Ecto neural progenitor cell (in vitro differentiated cells): Measurements from ENCODE around the gene SPEG.
"Not testable (repeated sequence)": the region's sequence is repeated elsewhere in the genome, so short reads cannot be mapped to it uniquely, and the experiment has no call there.

Experiments used
- DNase-seq: peaks from one replicate; pipeline ENCODE4 v3.0.0-alpha.2; 2018; ENCODE audit warnings: low spot score

SPEG gene

DNA sequence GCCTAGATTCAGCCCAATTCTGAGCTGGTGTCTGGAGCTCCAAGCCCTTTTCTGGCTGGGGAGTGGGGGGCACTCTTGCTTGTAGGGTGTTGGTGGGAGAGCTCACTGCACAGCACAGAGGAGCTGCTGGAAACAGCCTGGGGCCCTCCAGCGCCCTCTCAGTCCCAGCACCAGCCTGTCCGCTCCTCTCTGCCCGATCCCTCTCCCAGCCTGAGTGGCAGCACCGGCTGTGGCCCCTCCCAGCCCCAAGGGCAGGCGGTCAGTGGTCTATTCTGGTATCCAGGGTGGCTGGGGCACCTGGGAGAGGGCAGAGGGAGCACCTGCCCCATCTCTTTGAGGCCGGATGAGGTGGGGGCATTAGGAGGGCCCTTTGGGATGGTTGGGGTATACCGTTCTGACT, 29.7 kb upstream of the SPEG start:
- DNase-seq, result no peak

DNA sequence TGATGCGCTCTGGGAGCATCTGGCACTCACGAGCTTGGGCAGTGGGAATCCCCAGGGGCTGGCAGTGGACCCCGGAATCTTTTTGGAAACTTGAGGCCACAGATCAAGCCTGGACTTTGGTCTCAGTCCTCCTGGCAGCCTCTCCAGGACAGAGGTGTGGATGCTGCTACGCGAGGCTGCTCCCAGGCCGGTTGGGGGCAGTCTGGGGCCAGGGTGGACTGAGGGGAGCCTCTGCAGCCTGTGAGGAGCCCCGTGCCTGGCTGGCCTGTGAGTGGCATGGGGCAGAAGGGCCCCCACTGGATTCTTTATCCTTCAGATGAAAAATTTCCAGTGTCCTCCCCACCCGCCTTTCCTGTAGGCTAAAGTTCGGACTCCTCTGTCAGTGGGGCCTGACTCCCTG, 29.2 kb upstream of the SPEG start:
- no peak for DNase-seq

DNA sequence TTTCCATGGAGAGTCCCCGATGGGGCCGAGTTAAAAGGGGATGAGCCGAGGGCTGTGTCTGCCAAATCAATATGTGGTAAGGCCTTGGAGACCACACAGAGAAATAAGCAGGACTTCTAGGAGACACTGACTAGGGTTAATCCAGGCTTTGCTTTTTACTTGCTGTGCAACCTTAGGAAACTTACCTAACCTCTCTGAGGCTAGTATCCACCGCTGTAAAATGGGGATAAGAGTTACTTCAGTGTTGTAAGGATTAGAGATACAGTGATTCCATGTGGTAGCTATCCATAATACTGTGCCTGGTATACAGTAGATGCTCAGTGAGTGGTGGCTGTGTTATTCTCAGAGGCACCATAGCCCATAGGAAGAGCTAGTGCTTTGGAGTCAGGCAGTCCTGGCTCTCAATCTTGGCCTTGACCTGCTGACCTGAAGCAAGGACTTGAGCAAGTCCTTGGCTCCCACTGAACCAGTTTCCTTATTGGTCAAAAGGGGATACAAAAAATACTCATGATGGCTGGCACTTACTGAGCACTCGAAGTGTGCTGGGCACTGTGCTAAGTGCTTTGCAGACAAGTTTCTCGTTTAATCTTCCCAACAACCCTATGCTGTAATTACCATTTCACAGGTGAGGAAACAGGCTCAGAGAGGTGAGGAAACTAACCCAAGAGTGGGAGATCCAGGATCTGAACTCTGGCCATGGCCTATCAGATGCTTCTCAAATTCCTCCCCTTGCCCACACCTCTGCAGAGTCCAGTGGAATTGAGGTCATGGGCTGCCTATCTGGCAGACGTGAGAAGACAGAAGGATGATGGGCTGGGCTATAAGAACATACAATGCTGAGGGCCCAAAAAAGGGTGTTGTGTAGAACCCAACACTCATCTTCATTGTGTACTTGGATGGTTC, 28.4 kb upstream of the SPEG start:
- no peak for DNase-seq

DNA sequence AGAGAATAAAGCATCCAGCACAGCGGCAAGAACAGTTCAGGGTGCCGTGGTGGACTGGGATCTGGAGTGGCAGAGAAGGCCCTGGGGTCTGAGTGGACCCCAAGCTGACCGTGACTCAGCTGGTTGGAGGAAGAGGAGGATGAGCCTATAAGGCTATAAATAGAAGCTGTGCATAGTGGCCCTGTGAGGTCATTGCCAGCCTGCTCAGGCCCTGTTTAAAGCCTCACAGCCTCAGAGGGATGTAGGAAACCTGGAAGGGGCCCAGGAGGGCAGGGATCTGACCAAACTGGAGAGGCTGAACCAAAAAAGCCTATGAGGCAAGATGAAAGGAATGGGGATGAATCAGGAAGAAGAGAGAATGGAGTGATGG, 27.8 kb upstream of the SPEG start:
- no peak for DNase-seq

DNA sequence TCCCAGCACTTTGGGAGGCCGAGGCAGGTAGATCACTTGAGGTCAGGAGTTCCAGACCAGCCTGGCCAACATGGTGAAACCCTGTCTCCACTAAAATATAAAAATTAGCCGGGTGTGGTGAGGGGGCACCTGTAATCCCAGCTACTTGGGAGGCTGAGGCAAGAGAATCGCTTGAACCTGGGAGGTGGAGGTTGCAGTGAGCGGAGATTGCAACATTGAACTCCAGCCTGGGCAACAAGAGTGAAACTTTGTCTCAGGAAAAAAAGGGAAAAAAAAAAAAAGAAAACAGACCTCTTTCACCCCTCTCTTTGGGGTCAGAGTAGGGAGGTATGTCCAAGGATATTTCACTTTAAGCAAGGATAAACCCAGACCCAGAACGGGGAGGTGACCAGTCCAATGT, 27.3 kb upstream of the SPEG start:
- DNase-seq, result not testable (repeated sequence)

DNA sequence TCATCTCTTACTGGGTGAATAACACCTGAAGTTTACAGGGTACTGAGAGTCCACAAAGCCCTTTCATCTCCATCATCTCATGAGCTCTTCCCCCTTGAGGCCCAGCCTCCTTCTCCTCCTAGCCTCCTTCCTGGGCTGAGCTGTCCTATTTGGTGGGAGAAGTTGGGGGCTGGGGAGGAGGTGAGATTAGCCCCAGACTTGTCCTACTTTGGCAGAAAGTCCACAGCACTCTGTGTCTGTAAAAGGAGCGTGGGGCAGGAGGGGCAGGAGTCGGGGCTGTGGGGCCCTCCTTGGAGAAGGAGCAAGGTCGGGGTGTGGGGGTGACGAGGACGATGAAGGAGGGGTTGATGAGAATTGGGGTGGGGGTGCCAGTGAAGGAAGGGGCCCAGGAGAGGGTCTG, 26.4 kb upstream of the SPEG start:
- DNase-seq, result no peak

DNA sequence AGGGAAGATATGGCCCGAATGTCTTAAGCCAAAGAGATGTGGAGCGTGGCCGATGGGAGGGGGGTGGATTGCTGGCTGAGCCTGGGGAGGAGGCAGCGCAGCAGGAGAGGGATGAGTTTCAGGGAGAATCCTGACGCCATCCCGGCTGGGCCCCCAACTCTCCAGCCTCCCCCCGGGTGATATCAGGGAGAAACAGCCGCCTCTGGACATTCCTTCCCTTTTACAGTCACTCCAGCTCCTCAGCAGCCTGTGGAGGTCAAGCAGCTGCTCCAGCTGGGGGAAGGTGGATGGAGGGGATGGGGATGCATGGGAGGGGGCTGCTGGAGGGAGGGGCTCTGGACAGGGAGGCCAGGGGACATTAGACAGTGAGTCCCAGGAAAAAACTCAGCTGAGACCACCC, 26.0 kb upstream of the SPEG start:
- DNase-seq, result no peak

DNA sequence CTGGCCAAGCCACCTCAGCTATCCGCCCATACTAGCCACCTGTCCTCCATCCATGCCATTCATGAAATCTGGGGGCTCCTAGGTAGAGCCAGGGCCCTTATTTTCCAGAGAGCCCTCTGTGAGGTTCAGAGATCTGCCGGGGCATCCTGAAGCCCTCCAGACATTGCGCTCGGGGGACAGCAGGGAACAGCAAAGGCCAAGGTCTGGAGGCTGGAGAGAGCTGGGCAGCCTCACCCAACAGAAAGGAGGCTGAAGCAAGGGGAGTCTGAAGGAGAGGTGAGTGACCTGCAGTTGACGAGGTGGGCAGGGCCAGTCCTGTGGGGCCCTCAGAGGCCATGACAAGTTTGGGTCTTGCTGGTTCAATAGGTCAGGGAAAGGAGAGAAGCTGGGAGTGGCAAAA, 25.0 kb upstream of the SPEG start:
- no peak for DNase-seq

DNA sequence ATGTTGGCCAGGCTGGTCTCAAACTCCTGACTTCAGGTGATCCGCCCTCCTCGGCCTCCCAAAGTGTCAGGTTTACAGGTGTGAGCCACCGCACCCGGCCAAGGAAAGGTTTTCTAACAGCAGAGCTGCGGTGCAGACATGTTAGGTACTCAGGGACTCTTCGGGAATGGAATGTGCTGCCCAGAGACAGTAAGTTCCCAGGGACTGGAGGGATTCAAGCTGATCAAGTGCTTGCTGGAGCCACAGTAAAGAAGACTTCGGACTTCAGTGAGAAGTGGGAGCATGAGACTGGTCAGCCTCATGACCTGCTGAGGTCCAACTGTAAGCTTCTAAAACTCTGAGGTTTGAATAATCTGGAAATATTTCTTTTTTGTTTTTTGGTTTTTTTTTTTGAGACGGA, 24.3 kb upstream of the SPEG start:
- no peak for DNase-seq

DNA sequence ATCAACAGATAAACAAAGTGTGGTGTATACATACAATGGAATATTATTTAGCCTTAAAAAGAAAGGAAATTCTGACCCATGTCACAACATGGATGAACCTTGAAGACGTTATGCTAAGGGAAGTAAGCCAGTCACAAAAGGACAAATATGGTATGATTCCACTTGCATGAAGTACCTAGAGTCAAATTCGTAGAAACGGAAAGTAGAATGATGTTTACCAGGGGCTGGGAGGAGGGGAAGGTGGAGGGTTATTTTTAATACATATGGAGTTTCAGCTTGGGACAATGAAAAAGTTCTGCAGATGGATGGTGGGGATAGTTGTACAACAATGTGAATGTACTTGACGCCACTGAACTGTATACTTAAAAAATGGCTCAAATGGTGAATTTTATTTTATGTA, 19.8 kb upstream of the SPEG start:
- no peak for DNase-seq

DNA sequence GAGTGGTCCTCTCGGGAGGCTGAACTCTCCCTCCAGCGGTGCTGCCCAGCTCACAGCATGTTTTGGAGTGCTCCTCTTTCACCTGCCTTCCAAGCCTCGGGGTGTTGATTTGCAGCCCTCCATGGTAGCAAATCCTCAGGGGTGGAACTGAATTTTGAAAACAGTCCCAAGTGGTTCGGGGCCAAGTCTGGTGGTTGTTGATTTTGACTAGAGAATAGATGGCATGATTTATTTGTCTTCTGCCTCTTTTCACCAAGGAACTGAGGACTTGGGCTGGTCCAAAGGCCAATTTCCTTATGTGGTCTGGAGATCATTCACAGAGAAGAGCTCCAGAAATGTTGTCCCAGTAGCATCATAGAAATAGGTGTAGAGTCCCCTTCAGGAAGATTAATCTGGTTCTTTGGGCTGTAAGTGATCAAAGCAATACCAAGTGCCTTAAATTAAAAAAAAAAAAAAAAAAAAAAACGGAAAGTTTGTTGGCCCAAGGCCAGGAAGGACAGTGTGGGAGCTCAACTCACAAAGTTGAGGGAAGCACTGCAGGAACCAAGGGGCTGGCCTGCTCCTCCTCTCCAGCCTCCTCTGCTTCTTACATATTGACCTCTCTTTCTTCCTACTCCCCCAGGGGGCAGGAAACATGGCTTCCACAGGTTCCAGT, 18.9 kb upstream of the SPEG start:
- no peak for DNase-seq

DNA sequence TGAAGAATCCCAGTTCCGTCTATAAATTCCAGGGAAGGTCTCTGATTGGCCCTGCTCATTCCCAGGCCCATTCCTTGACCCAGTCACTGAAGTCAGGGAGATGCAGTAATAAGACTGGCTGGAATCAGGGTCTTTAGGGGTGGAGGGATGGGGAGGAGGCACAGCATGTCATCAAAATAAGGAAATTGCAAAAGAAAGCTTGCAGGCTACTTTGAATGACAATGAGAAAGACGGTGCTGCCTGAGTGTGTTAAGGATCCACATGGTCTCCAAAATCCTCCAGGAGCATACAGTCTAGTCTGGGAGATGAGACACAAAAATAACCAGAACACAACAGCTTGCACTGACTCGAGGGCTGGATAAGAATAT, 18.4 kb upstream of the SPEG start:
- DNase-seq, result no peak

DNA sequence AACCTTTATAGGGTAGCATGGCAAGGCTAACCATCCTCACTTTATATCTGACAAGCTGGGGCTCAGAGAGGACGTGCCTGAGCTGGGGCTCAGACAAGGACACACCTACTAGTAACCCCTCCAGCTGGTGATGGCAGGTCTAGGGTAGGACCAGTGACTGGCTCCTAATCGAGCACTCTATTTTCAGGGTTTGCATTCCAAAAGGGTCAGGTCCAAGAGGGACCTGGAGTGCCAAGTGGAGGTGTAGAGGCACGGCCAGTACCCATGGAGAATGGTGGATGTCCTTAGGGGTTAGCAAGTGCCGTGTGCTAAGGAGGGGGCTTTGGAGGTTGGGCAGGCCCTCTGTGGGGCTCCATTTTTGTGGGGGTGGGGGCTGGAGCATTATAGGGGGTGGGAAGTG, 17.7 kb upstream of the SPEG start:
- no peak for DNase-seq

DNA sequence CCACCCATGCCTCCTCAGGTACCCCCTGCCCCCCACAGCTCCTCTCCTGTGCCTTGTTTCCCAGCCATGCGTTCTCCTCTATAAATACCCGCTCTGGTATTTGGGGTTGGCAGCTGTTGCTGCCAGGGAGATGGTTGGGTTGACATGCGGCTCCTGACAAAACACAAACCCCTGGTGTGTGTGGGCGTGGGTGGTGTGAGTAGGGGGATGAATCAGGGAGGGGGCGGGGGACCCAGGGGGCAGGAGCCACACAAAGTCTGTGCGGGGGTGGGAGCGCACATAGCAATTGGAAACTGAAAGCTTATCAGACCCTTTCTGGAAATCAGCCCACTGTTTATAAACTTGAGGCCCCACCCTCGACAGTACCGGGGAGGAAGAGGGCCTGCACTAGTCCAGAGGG, 17.3 kb upstream of the SPEG start:
- DNase-seq, result no peak

DNA sequence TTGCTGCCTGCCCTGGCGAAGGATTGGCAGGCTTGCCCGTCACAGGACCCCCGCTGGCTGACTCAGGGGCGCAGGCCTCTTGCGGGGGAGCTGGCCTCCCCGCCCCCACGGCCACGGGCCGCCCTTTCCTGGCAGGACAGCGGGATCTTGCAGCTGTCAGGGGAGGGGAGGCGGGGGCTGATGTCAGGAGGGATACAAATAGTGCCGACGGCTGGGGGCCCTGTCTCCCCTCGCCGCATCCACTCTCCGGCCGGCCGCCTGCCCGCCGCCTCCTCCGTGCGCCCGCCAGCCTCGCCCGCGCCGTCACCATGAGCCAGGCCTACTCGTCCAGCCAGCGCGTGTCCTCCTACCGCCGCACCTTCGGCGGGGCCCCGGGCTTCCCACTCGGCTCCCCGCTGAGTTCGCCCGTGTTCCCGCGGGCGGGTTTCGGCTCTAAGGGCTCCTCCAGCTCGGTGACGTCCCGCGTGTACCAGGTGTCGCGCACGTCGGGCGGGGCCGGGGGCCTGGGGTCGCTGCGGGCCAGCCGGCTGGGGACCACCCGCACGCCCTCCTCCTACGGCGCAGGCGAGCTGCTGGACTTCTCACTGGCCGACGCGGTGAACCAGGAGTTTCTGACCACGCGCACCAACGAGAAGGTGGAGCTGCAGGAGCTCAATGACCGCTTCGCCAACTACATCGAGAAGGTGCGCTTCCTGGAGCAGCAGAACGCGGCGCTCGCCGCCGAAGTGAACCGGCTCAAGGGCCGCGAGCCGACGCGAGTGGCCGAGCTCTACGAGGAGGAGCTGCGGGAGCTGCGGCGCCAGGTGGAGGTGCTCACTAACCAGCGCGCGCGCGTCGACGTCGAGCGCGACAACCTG, 16.3 kb upstream of the SPEG start, which contains the start of gene DES:
TSS of gene DES (plus strand) at position 223 of the 857 bp plus-strand sequence. CDS start at position 309, 86 bp downstream.
- DNase-seq, result peak; percentile 66

DNA sequence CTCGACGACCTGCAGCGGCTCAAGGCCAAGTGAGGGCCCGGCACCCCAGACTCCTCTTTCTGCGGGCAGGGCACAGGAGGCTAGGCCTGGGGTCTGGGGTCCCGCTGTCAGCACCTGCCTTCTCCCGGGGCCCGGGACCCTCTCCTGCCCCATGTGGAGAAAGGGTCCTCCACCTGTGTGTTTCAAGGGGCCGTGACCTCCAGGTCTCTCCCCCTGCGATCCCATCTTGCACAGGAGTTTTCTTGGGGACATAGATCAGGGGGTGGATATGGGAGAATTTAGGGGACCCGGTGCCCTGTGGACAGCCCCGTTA, 15.7 kb upstream of the SPEG start:
- DNase-seq, result no peak

DNA sequence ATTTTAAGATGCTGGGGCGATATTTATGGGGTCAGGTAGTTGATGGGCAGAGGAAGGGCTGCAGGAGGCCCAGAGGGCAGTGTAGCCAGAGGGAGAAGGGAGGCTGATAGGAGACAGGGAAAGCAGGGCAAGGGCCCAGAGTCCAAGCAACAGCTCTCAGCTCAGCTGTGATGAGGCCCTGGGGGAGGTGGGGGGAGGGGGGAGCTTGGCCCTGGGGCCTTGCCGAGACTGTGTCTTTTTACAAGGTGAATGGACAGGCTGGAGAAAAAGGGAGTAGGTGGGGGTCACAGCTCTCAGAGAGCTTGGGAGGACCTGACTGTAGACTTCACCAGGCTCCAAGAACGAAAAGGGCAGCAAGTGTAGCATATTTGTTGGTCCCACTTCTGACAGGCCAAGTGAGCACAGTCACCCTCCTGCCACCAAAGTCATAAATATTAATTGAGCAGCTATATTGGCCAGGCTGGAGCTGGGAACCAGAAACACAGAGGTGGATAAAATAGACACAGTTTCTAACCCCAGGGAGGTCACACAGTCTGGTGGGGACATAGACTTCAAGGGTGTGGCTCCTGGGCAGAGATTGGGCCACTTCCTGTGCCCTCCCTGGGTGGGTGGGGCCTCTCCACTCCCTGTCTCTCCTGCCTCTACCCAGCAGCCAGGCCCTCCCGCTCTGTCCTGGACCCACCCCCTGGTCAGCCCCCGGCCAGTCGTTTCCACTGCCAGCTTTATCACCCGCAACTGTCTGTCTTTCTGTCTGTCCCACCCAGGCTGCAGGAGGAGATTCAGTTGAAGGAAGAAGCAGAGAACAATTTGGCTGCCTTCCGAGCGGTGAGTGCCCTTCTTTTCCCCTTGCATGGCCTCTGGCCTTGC, 15.1 kb upstream of the SPEG start:
- DNase-seq, result peak; percentile 43

DNA sequence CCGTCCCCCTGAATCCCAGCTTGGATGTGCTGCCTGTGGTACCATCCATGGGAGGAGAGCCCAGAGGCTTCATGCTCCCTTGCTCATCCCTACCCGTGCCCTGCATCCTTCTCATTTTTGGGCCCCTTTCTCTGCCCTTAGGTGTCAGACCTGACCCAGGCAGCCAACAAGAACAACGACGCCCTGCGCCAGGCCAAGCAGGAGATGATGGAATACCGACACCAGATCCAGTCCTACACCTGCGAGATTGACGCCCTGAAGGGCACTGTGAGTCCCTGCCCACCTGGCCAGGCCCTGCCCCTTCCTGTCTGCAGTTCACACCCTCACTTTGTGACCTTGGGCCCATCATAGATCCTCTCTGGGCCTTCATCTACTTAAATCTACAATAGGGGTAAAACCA, 14.0 kb upstream of the SPEG start:
- DNase-seq, result peak; percentile 34

DNA sequence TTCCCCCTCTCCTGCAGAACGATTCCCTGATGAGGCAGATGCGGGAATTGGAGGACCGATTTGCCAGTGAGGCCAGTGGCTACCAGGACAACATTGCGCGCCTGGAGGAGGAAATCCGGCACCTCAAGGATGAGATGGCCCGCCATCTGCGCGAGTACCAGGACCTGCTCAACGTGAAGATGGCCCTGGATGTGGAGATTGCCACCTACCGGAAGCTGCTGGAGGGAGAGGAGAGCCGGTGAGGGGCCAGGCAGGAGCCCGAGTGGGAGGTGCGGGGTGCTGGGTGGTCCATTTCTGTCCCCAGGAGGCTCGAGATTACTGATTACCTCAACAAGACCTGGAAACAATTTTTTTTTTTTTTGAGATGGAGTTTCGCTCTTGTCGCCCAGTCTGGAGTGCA, 13.3 kb upstream of the SPEG start:
- DNase-seq, result peak; percentile 29

DNA sequence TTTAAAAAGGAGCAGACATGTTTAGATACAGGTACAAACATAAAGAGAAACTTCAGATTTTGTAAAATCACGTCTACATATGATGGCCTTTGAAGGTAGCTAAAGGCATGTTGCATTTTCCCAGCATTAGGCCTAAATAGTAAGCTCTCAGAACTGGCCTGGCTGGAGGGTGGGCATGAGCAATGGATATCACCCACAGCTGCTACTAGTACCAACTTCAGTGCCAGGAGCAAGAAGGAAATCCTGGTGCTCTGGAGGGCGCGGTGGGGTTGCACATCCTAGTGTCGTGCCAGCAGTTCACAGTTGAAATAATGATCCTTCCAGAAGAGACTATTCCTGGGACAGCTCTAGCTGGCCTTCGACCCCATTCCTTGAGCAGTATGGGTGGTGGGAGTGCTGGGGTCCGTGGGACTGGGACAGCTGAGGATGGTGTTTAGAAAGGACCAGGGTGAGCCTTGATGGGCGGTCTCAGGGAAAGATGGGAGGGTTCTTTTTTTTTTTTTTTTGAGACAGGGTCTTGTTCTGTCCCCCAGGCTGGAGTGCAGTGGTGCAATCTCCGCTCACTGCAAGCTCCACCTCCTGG, 11.6 kb upstream of the SPEG start:
- peak; percentile 32 for DNase-seq

DNA sequence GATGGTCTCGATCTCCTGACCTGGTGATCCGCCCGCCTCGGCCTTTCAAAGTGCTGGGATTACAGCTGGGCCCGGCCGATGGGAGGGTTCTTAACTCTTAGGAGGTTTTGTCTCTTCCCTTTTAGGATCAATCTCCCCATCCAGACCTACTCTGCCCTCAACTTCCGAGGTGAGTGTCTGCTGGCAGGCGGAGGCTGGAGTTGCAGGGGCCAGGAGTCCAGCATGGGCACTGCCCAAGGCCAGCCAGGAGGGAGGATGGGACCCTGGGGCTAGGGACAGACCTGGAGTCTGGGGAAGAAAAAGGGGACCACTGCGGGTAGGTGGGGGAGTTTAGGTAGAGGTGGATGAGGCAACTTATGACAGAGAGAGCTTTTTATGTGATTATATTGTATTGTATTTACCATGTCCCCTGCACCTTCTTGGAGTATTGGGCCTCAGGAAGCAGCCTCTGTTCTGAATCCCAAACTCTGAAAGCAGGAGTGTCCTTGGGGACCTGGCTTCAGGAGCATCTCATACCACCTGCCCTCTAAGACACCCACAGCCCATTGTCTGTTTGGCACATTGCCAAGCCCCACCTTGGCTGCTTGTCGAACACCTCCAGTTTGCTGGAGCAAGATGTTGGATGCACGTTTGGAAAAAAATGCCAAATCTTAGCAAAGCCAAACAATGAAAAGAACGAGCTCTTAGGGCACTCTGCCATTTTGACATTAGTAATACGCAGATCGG, 10.8 kb upstream of the SPEG start:
- peak; percentile 37 for DNase-seq
